Thyroid gland (tissue), 4 donors: Measurements from ENCODE around the gene FIGNL1. TPM values are rescaled to one million over a fixed set of nuclear protein-coding genes. Genes with fewer than 3 reads are reported as not detected.

Experiments
- DNase-seq, 2 donors: peaks; one replicate each; pipeline ENCODE4 v3.0.0-alpha.2; 2019
- H3K27ac ChIP-seq, 3 donors: fragments of 200-600 bp; sonication (generic); 1 replicate in 2 of 3; 2 replicates in 1 of 3; pipeline ENCODE4 v1.5.1; 2016 to 2019; ENCODE audit warnings: mild to moderate bottlenecking in 1 of 3, moderate library complexity in 1 of 3
- H3K27me3 ChIP-seq: fragments of 200-600 bp; sonication (generic); one replicate; pipeline ENCODE4 v1.5.1; 2019
- H3K36me3 ChIP-seq, 2 donors: fragments of 200-600 bp; sonication (generic); one replicate each; pipeline ENCODE4 v1.5.1; 2016 to 2019
- H3K4me1 ChIP-seq, 2 donors: fragments of 200-600 bp; sonication (generic); one replicate each; pipeline ENCODE4 v1.5.1; 2017 to 2019
- H3K4me3 ChIP-seq, 3 donors: fragments of 200-600 bp; sonication (generic); replicated peaks in 1 of 3; 1 replicate in 2 of 3; 2 replicates in 1 of 3; pipeline ENCODE4 v1.5.1; 2016; ENCODE audit warnings: mild to moderate bottlenecking in 1 of 3
- H3K9me3 ChIP-seq: fragments of 200-600 bp; sonication (generic); one replicate; pipeline ENCODE4 v1.5.1; 2017
- POLR2A ChIP-seq, 2 donors: fragments of 450-650 bp; IDR thresholded peaks; one replicate each; pipeline ENCODE4 v1.6.1; 2017; ENCODE audit warnings: antibody characterized with exemption in 2 of 2, mild to moderate bottlenecking in 2 of 2, moderate library complexity in 1 of 2
- WGBS, 2 donors: methylation state at CpG; one replicate each; pipeline ENCODE4 v1.1.5; 2017; 5-methylcytosine and 5-hydroxymethylcytosine counted together
- intact Hi-C: fragments of 100-400 bp; cut with DNase I; formaldehyde crosslinking; loops from one replicate; pipeline ENCODE4 v1.15.1; 2023
- total RNA-seq, 4 donors: library from RNA; depleted of rRNA; stranded (reverse); fragments of >200 nt; gene quantifications; one replicate each; pipeline ENCODE4 v1.2.3, GENCODE V29; 2016
- TF ChIP-seq, protein P1 (sequence below), 6 experiments: fragments of 200-600 bp in 3 of 6; fragments of 450-650 bp in 3 of 6; sonication (generic) in 3 of 6; IDR thresholded peaks; one replicate each; pipeline ENCODE4 v1.5.1; 2016 to 2019; ENCODE audit warnings: antibody characterized with exemption in 6 of 6, mild to moderate bottlenecking in 2 of 6, inconsistent platforms in 1 of 6, moderate library complexity in 1 of 6

FIGNL1 gene
- total RNA-seq, 4 donors from 2014 or later = 5.1 to 15.9 (median 9.5) TPM

DNA sequence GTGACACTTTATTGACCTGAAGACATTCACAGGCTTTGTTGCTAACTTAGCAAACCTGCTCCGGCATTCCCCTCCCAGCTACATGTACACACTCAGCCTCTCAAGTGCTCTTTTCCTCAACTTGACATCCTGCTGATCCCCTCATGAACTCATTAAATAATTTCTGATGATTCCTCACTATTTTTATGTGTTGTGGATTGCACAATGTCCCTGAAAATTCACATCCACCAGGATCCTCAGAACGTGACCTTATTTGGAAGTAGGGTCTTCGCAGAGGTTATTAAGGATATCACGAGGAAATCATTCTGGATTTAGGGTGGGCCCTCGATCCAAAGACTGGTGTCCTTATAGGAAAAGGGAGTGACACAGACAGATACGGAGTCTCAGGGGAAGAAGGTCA, 27.3 kb downstream of the FIGNL1 start:
- no peaks in the 10 kb centered on the region for H3K4me1 ChIP-seq
- H3K36me3 ChIP-seq = no peaks in the 10 kb centered on the region
- H3K4me3 ChIP-seq = no peak overlapping the region
- 80% methylated on average over 6 of the region's 6 CpGs for WGBS, 2 donors
- no peak for TF ChIP-seq POLR2A (IDR thresholded peaks at IDR 0.05)
- TF ChIP-seq, protein P1, sequence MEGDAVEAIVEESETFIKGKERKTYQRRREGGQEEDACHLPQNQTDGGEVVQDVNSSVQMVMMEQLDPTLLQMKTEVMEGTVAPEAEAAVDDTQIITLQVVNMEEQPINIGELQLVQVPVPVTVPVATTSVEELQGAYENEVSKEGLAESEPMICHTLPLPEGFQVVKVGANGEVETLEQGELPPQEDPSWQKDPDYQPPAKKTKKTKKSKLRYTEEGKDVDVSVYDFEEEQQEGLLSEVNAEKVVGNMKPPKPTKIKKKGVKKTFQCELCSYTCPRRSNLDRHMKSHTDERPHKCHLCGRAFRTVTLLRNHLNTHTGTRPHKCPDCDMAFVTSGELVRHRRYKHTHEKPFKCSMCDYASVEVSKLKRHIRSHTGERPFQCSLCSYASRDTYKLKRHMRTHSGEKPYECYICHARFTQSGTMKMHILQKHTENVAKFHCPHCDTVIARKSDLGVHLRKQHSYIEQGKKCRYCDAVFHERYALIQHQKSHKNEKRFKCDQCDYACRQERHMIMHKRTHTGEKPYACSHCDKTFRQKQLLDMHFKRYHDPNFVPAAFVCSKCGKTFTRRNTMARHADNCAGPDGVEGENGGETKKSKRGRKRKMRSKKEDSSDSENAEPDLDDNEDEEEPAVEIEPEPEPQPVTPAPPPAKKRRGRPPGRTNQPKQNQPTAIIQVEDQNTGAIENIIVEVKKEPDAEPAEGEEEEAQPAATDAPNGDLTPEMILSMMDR (IDR thresholded peaks at IDR 0.05) = no peak
- no peaks in the 10 kb centered on the region for H3K27me3 ChIP-seq
- no peaks in the 10 kb centered on the region for H3K9me3 ChIP-seq
- intact Hi-C loops = no loop called here
- DNase-seq = no peak
- H3K27ac ChIP-seq = no peak overlapping the region

DNA sequence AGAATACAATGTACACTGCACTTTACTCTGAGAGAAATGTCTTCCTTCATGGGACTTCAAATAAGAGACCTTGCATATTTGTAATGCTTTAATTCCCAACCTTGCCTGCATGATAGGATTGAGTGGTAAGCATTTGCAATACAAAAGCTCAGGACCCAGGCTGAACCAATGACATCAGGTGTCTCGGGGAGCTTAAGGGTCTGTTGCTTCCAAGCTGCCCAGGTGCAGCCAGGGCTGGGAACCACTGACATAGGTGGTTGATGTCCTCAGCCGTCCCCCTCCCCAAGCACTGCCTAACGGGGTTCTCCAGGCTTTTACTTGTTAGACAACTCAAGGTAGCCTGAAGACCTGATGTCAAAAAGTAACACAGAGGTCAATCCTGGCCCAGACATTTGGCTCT, 29.1 kb downstream of the FIGNL1 start:
- no peak for DNase-seq
- TF ChIP-seq, protein P1 (IDR thresholded peaks at IDR 0.05) = no peak
- no peak for TF ChIP-seq POLR2A (IDR thresholded peaks at IDR 0.05)
- Histone ChIP-seq H3K27ac (no peak overlapping the region), H3K9me3 (no peaks in the 10 kb centered on the region), H3K4me3 (no peak overlapping the region), H3K4me1 (no peaks in the 10 kb centered on the region), H3K27me3 (no peaks in the 10 kb centered on the region), H3K36me3 (no peaks in the 10 kb centered on the region)
- WGBS, 2 donors = 59 to 74% methylated on average over 3 of the region's 3 CpGs
- intact Hi-C loops = no loop called here

DNA sequence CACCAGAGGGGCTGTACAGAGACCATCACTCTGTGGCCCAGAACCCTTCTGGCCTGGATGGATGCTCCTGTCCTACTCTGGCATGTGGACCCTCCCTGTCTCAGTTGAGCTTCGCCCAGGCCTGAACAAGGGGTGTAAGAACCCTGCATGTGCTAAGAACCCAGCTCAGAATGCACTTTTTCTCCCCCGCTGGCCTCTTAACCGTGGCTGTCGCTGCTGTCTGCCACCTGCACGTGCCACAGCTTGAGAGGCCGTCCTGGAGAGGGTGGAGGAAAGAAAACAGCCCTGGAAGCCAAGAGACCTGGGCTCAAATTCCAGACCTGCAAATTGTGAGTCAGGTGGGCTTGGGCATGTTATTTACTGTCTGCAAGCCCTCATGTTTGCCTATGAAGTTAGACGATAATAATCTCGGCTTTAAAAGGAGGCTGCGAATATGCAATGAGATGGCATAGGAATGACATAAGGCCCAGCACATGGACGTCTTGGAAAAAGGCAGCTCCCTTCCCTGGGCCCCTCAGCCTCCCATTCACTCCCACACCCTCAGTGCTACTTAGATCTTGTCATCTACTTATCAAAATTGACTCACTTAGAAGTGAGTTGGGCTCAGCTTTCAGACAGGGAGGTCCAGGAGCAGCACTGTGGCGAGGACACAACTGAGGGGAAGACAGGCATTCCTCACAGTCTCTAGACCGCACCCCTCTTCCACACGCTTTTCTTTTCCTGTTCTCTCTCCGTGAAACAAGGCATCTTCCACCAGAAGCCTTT, 31.4 kb downstream of the FIGNL1 start:
- intact Hi-C loops = no loop called here
- H3K36me3 ChIP-seq = no peaks in the 10 kb centered on the region
- no peaks in the 10 kb centered on the region for H3K4me1 ChIP-seq
- DNase-seq = no peak
- no peaks in the 10 kb centered on the region for H3K27me3 ChIP-seq
- TF ChIP-seq, protein P1 (IDR thresholded peaks at IDR 0.05) = no peak
- TF ChIP-seq POLR2A (IDR thresholded peaks at IDR 0.05) = no peak
- 43 to 52% methylated on average over 8 to 14 of the region's 14 CpGs for WGBS, 2 donors
- no peaks in the 10 kb centered on the region for H3K9me3 ChIP-seq
- no peak overlapping the region for H3K4me3 ChIP-seq
- H3K27ac ChIP-seq = no peak overlapping the region

DNA sequence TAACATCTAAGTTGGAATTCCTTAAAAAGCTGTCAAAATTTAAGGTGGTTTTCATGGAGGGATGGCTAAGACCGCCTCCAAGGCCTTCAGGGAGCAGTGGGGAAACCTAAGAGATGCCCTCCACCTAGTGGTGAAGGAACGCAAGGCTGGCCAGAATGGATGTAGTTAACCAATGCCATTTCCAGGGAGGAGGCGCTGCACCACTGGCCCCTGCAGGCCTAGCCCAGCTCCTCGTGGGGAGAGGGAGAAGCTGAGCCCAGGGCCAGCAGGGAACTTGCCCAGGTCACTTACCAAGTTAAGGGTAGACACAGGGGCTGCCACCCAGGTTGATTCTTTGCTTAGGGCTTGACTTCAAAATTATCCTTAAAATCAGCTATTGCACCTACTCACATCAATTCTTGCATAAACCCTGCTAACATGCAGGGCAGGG, 32.0 kb downstream of the FIGNL1 start:
- TF ChIP-seq, protein P1 (IDR thresholded peaks at IDR 0.05) = peak; percentile 45 to 84 (median 69)
- TF ChIP-seq POLR2A (IDR thresholded peaks at IDR 0.05) = no peak

DNA sequence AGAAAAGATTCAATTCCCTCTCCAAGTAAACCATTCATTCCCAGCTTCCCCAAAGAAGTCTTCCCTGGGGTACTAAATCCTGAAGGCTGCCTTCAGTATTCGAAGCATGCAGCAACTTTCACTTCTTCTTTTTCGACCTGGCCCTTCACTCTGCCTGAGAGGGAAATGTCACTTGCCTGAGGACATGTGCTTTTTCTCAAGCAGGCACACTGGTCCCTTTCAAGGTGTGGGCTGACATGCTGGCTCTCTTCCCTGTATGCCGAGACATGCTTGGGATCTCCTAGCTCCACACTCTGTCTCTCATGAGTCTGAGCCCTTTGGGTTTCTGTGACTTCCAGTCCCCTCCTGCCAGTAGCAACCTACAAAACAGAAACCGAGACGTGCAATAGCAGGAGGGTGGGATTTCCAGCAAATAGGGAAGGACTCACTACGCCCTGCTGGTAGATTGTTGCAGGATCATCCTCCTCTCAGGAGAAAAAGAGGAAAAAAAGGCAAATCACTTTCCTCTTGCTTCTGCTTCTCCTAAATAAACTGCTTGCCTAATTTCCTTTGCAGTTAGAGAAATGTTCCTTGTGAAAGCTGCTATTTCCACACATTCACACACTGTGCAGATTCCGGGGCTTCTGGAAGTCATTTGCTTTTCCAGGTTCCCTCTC, 33.5 kb downstream of the FIGNL1 start:
- Histone ChIP-seq H3K27me3 (no peaks in the 10 kb centered on the region), H3K9me3 (no peaks in the 10 kb centered on the region)

More for the DNA sequence above, 32.0 kb downstream of the FIGNL1 start:
- Histone ChIP-seq H3K4me3 (no peak overlapping the region), H3K27ac (no peak overlapping the region), H3K27me3 (no peaks in the 10 kb centered on the region), H3K4me1 (no peaks in the 10 kb centered on the region), H3K9me3 (no peaks in the 10 kb centered on the region), H3K36me3 (no peaks in the 10 kb centered on the region)
- DNase-seq = peak; percentile 64 to 71
- intact Hi-C loops = no loop called here
- WGBS, 2 donors = 6 to 7% methylated on average over 4 of the region's 4 CpGs

More for the DNA sequence above, 33.5 kb downstream of the FIGNL1 start:
- intact Hi-C loops = no loop called here
- TF ChIP-seq, protein P1 (IDR thresholded peaks at IDR 0.05) = no peak
- no peak for DNase-seq
- H3K36me3 ChIP-seq = no peaks in the 10 kb centered on the region
- no peak overlapping the region for H3K4me3 ChIP-seq
- no peak overlapping the region for H3K27ac ChIP-seq
- WGBS, 2 donors = 61 to 65% methylated on average over 7 of the region's 7 CpGs
- no peaks in the 10 kb centered on the region for H3K4me1 ChIP-seq
